Breast epithelium (tissue), 4 donors: Measurements from ENCODE around the gene WT1. TPM values are rescaled to one million over a fixed set of nuclear protein-coding genes. Genes with fewer than 3 reads are reported as not detected.

Experiments used
- DNase-seq, 2 donors: peaks; one replicate each; pipeline ENCODE4 v3.0.0-alpha.2; 2019; ENCODE audit warnings: low spot score in 2 of 2
- H3K27ac ChIP-seq, 2 donors: fragments of 200-600 bp; sonication (generic) in 1 of 2; one replicate each; pipeline ENCODE4 v1.5.1; 2016 to 2019; ENCODE audit warnings: mild to moderate bottlenecking in 1 of 2
- H3K27me3 ChIP-seq, 2 donors: fragments of 200-600 bp; sonication (generic) in 1 of 2; one replicate each; pipeline versions ENCODE4 v1.5.1 to v1.6.0; 2017 to 2019; ENCODE audit warnings: control low read depth in 1 of 2, mild to moderate bottlenecking in 1 of 2
- H3K36me3 ChIP-seq: fragments of 200-600 bp; one replicate; pipeline ENCODE4 v1.5.1; 2019
- H3K4me1 ChIP-seq, 2 donors: fragments of 200-600 bp; sonication (generic); one replicate each; pipeline ENCODE4 v1.5.1; 2016 to 2019; ENCODE audit warnings: control low read depth in 1 of 2
- H3K4me3 ChIP-seq, 3 donors: fragments of 200-600 bp; sonication (generic); 1 replicate in 2 of 3; 2 replicates in 1 of 3; pipeline ENCODE4 v1.5.1; 2016 to 2019; ENCODE audit warnings: mild to moderate bottlenecking in 3 of 3, moderate library complexity in 2 of 3
- H3K9me3 ChIP-seq, 2 donors: fragments of 200-600 bp; sonication (generic) in 1 of 2; one replicate each; pipeline ENCODE4 v1.5.1; 2016 to 2019; ENCODE audit warnings: control low read depth in 1 of 2
- CTCF ChIP-seq, 3 donors: fragments of 450-650 bp; IDR thresholded peaks; one replicate each; pipeline ENCODE4 v1.5.1; 2016 to 2017; ENCODE audit warnings: antibody characterized with exemption in 3 of 3, mild to moderate bottlenecking in 3 of 3, moderate library complexity in 3 of 3
- POLR2A ChIP-seq: fragments of 450-650 bp; IDR thresholded peaks from one replicate; pipeline ENCODE4 v1.6.1; 2016; ENCODE audit warnings: antibody characterized with exemption, mild to moderate bottlenecking, moderate library complexity
- POLR2AphosphoS5 ChIP-seq, 3 donors: sonication (generic); formaldehyde crosslinking; IDR thresholded peaks; one replicate each; pipeline ENCODE4 v1.6.1; 2017; ENCODE audit warnings: antibody characterized with exemption in 3 of 3
- intact Hi-C: fragments of 100-400 bp; cut with DNase I; formaldehyde crosslinking; loops from one replicate; pipeline ENCODE4 v1.15.1; 2023; ENCODE audit warnings: low total_unique reads
- total RNA-seq, 3 donors: library from RNA; depleted of rRNA; stranded (reverse); fragments of >200 nt; gene quantifications; one replicate each; pipeline ENCODE4 v1.1.0, GENCODE V29; 2016

WT1 gene
- total RNA-seq, 3 donors from 2014 or later, result 0.66 to 11.6 TPM; not detected in 1

GRCh38 chr11:32366666-32367065 is 68.7 kb downstream of the WT1 start:
- H3K36me3 ChIP-seq, result no peaks in the 10 kb centered on the region
- no peaks in the 10 kb centered on the region for H3K27me3 ChIP-seq
- H3K27ac ChIP-seq, result no peak overlapping the region
- peaks cover 11 to 30% of the 10 kb centered on the region in 2 donors for H3K9me3 ChIP-seq
- intact Hi-C loops, result no loop called here
- DNase-seq, result no peak
- no peak overlapping the region for H3K4me3 ChIP-seq
- TF ChIP-seq POLR2AphosphoS5 (IDR thresholded peaks at IDR 0.05) (no peak), POLR2A (no peak), CTCF (IDR thresholded peaks at IDR 0.05) (no peak)
- H3K4me1 ChIP-seq, result no peaks in the 10 kb centered on the region

- no peak for DNase-seq
- H3K27me3 ChIP-seq, result no peaks in the 10 kb centered on the region
- intact Hi-C loops, result no loop called here
- no peak overlapping the region for H3K4me3 ChIP-seq
- no peaks in the 10 kb centered on the region for H3K4me1 ChIP-seq
- H3K27ac ChIP-seq, result no peak overlapping the region
- peaks cover 11 to 30% of the 10 kb centered on the region in 2 donors for H3K9me3 ChIP-seq
- no peaks in the 10 kb centered on the region for H3K36me3 ChIP-seq
- no peak for TF ChIP-seq POLR2AphosphoS5 (IDR thresholded peaks at IDR 0.05)
- no peak for TF ChIP-seq CTCF (IDR thresholded peaks at IDR 0.05)
- TF ChIP-seq POLR2A, result no peak
These were observed 70.1 kb downstream of the WT1 start for GRCh38 chr11:32365192-32365591.

- intact Hi-C loops, result no loop called here
- Histone ChIP-seq H3K27ac (no peak overlapping the region), H3K4me3 (no peak overlapping the region), H3K36me3 (no peaks in the 10 kb centered on the region), H3K9me3 (peaks cover 0 to 5% of the 10 kb centered on the region in 2 donors), H3K4me1 (no peaks in the 10 kb centered on the region), H3K27me3 (peaks cover 0 to 6% of the 10 kb centered on the region in 2 donors)
- TF ChIP-seq POLR2AphosphoS5 (IDR thresholded peaks at IDR 0.05), result no peak
- TF ChIP-seq POLR2A, result no peak
- no peak for TF ChIP-seq CTCF (IDR thresholded peaks at IDR 0.05)
- DNase-seq, result no peak
These were observed 76.6 kb downstream of the WT1 start for GRCh38 chr11:32358729-32359128.

- intact Hi-C loops, result no loop called here
- H3K27me3 ChIP-seq, result peaks cover 0 to 6% of the 10 kb centered on the region in 2 donors
- TF ChIP-seq POLR2A, result no peak
- no peak for TF ChIP-seq CTCF (IDR thresholded peaks at IDR 0.05)
- no peak overlapping the region for H3K4me3 ChIP-seq
- H3K4me1 ChIP-seq, result no peaks in the 10 kb centered on the region
- H3K36me3 ChIP-seq, result no peaks in the 10 kb centered on the region
- no peaks in the 10 kb centered on the region for H3K9me3 ChIP-seq
- DNase-seq, result no peak
- no peak overlapping the region for H3K27ac ChIP-seq
These were observed 81.5 kb downstream of the WT1 start for GRCh38 chr11:32353884-32354283.

- H3K4me1 ChIP-seq, result no peaks in the 10 kb centered on the region
- no peaks in the 10 kb centered on the region for H3K36me3 ChIP-seq
- no peak for TF ChIP-seq CTCF (IDR thresholded peaks at IDR 0.05)
- no peak for TF ChIP-seq POLR2A
- TF ChIP-seq POLR2AphosphoS5 (IDR thresholded peaks at IDR 0.05), result no peak
- no peak for DNase-seq
- H3K27ac ChIP-seq, result no peak overlapping the region
- intact Hi-C loops, result no loop called here
- no peaks in the 10 kb centered on the region for H3K9me3 ChIP-seq
- peaks cover 0 to 4% of the 10 kb centered on the region in 2 donors for H3K27me3 ChIP-seq
- no peak overlapping the region for H3K4me3 ChIP-seq
These were observed 86.8 kb downstream of the WT1 start for GRCh38 chr11:32348502-32348901.
